Measurements from ENCODE around the gene ZNF407.

Gene ZNF407

GRCh38 chr18:74996996-74997395 is 399.3 kb downstream of the ZNF407 start:
- H3K27me3 ChIP-seq (ENCODE audit: control insufficient read depth, insufficient read depth, low read length), result no peaks in the 10 kb centered on the region
- no peak for DNase-seq (ENCODE audit: low read depth, low spot score)
- no peak overlapping the region for H3K4me3 ChIP-seq (ENCODE audit: low read length)
- no peaks in the 10 kb centered on the region for H3K36me3 ChIP-seq (ENCODE audit: control insufficient read depth, insufficient read depth, low read length)
- no peaks in the 10 kb centered on the region for H3K9me3 ChIP-seq (ENCODE audit: control insufficient read depth, insufficient read depth, low read length)
- no peaks in the 10 kb centered on the region for H3K4me1 ChIP-seq (ENCODE audit: control insufficient read depth, insufficient read depth, low read length)
- H3K27ac ChIP-seq (ENCODE audit: low read length), result no peak overlapping the region
- WGBS (ENCODE audit: insufficient coverage, insufficient read length), result no CpG with 5 or more reads among the region's 6 CpGs

DNA sequence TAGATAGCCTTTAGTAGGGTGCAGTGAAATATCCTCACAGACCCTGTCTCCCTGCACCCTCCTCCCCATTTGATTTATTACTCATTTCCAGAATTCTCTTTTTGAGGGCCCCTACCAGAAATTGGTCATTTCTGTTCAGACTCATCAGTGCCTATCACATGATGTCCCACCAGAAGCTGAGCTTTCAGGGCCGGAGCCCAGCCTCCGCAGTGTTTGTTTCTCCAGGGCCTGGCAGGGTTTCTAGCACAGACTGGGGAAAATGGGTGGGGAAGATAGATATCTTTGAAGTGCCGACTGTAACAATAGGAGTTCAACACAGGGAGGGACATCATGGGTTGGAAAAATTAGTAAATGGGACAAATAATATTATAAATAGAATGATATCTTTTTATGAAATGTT is 403.2 kb downstream of the ZNF407 start:
- DNase-seq (ENCODE audit: low read depth, low spot score), result no peak
- Histone ChIP-seq H3K9me3 (ENCODE audit: control insufficient read depth, insufficient read depth, low read length) (no peaks in the 10 kb centered on the region), H3K27me3 (ENCODE audit: control insufficient read depth, insufficient read depth, low read length) (no peaks in the 10 kb centered on the region), H3K36me3 (ENCODE audit: control insufficient read depth, insufficient read depth, low read length) (no peaks in the 10 kb centered on the region), H3K4me3 (ENCODE audit: low read length) (no peak overlapping the region), H3K27ac (ENCODE audit: low read length) (no peak overlapping the region), H3K4me1 (ENCODE audit: control insufficient read depth, insufficient read depth, low read length) (no peaks in the 10 kb centered on the region)
- WGBS (ENCODE audit: insufficient coverage, insufficient read length), result no CpG with 5 or more reads among the region's 3 CpGs

- no CpG with 5 or more reads among the region's 2 CpGs for WGBS (ENCODE audit: insufficient coverage, insufficient read length)
- no peak overlapping the region for H3K27ac ChIP-seq (ENCODE audit: low read length)
Observed at GRCh38 chr18:75003039-75003438, 405.4 kb downstream of the ZNF407 start.

DNA sequence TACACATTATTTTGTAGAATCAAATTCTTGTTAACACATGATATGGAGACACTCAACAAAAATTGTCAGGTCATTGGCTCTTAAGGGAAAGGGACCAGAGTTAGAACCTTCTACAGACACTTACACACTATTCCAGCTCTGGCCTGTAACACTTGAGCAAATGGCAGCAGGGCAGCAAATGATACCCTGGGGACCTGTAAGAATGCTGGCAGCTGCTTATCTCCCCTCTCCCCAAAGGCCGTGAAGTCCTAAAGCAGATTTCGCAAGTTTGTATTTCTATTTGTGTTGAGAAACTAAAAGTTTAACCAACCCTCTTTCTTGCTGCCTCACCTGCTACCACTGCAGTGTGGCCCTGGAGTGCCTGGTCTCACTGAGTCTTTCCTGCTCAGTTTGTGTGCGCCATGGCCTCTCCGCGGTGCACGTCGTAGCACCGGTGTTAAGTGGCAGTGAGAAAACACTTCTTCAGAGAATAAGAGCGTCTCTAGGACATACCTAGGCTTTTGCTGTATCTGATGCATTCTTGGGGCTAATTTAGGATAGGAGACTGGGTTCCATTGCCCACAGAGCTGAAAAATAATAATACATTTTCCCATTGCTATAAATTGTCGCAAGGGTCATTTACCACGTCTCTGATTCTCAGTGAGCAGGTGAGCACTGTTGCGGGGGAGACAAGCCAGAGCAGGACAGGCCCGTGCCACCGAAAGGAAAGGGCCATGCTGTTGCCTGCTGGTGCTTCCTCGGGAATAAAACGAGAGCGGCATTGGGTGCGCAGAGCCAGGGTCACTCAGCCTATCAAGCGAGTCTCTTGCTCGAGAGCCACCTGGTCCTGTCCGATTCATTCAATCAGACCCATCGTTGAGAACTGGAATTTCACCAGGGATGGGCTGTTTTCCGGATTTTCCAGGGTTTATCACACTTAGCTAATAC is 406.4 kb downstream of the ZNF407 start:
- H3K27me3 ChIP-seq (ENCODE audit: control insufficient read depth, insufficient read depth, low read length), result no peaks in the 10 kb centered on the region
- no peaks in the 10 kb centered on the region for H3K4me1 ChIP-seq (ENCODE audit: control insufficient read depth, insufficient read depth, low read length)
- DNase-seq (ENCODE audit: low read depth, low spot score), result no peak
- H3K4me3 ChIP-seq (ENCODE audit: low read length), result no peak overlapping the region
- H3K36me3 ChIP-seq (ENCODE audit: control insufficient read depth, insufficient read depth, low read length), result no peaks in the 10 kb centered on the region
- H3K27ac ChIP-seq (ENCODE audit: low read length), result no peak overlapping the region
- no CpG with 5 or more reads among the region's 23 CpGs for WGBS (ENCODE audit: insufficient coverage, insufficient read length)
- no peaks in the 10 kb centered on the region for H3K9me3 ChIP-seq (ENCODE audit: control insufficient read depth, insufficient read depth, low read length)

More at GRCh38 chr18:75003039-75003438, 405.4 kb downstream of the ZNF407 start:
- no peak for DNase-seq (ENCODE audit: low read depth, low spot score)
- Histone ChIP-seq H3K4me1 (ENCODE audit: control insufficient read depth, insufficient read depth, low read length) (no peaks in the 10 kb centered on the region), H3K4me3 (ENCODE audit: low read length) (no peak overlapping the region), H3K27me3 (ENCODE audit: control insufficient read depth, insufficient read depth, low read length) (no peaks in the 10 kb centered on the region), H3K9me3 (ENCODE audit: control insufficient read depth, insufficient read depth, low read length) (no peaks in the 10 kb centered on the region), H3K36me3 (ENCODE audit: control insufficient read depth, insufficient read depth, low read length) (no peaks in the 10 kb centered on the region)

- Histone ChIP-seq H3K4me3 (ENCODE audit: low read length) (no peak overlapping the region), H3K4me1 (ENCODE audit: control insufficient read depth, insufficient read depth, low read length) (no peaks in the 10 kb centered on the region), H3K27me3 (ENCODE audit: control insufficient read depth, insufficient read depth, low read length) (no peaks in the 10 kb centered on the region), H3K27ac (ENCODE audit: low read length) (no peak overlapping the region), H3K9me3 (ENCODE audit: control insufficient read depth, insufficient read depth, low read length) (no peaks in the 10 kb centered on the region), H3K36me3 (ENCODE audit: control insufficient read depth, insufficient read depth, low read length) (no peaks in the 10 kb centered on the region)
- WGBS (ENCODE audit: insufficient coverage, insufficient read length), result no CpG with 5 or more reads among the region's 8 CpGs
- DNase-seq (ENCODE audit: low read depth, low spot score), result no peak
Observed at GRCh38 chr18:75005626-75006025, 408.0 kb downstream of the ZNF407 start.

DNA sequence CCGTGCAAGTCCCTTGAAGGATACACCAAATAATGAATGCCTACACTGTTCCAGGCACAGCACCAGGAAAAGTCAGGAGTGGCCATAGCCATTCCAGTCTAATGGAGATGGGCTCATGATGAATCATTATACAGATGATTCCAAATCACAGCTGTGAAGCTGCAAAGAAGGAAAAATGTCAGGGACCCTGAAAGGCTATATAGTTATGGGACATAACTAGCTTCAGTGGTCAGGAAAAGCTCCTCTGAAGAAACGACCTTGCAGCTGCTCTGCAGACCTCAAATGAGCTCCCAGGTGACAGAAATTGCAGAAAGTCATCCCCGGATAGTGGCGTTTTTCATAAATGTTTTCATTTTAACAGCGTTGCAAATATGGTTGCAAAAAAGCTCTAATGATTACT is 410.5 kb downstream of the ZNF407 start:
- Histone ChIP-seq H3K9me3 (ENCODE audit: control insufficient read depth, insufficient read depth, low read length) (no peaks in the 10 kb centered on the region), H3K27ac (ENCODE audit: low read length) (no peak overlapping the region), H3K36me3 (ENCODE audit: control insufficient read depth, insufficient read depth, low read length) (no peaks in the 10 kb centered on the region), H3K4me3 (ENCODE audit: low read length) (no peak overlapping the region), H3K4me1 (ENCODE audit: control insufficient read depth, insufficient read depth, low read length) (no peaks in the 10 kb centered on the region), H3K27me3 (ENCODE audit: control insufficient read depth, insufficient read depth, low read length) (no peaks in the 10 kb centered on the region)
- WGBS (ENCODE audit: insufficient coverage, insufficient read length), result no CpG with 5 or more reads among the region's 5 CpGs
- DNase-seq (ENCODE audit: low read depth, low spot score), result no peak

- Histone ChIP-seq H3K27ac (ENCODE audit: low read length) (no peak overlapping the region), H3K9me3 (ENCODE audit: control insufficient read depth, insufficient read depth, low read length) (no peaks in the 10 kb centered on the region), H3K4me1 (ENCODE audit: control insufficient read depth, insufficient read depth, low read length) (no peaks in the 10 kb centered on the region), H3K4me3 (ENCODE audit: low read length) (no peak overlapping the region), H3K36me3 (ENCODE audit: control insufficient read depth, insufficient read depth, low read length) (no peaks in the 10 kb centered on the region), H3K27me3 (ENCODE audit: control insufficient read depth, insufficient read depth, low read length) (no peaks in the 10 kb centered on the region)
- DNase-seq (ENCODE audit: low read depth, low spot score), result no peak
- no CpG with 5 or more reads among the region's 2 CpGs for WGBS (ENCODE audit: insufficient coverage, insufficient read length)
Observed at GRCh38 chr18:75009296-75009695, 411.6 kb downstream of the ZNF407 start.

DNA sequence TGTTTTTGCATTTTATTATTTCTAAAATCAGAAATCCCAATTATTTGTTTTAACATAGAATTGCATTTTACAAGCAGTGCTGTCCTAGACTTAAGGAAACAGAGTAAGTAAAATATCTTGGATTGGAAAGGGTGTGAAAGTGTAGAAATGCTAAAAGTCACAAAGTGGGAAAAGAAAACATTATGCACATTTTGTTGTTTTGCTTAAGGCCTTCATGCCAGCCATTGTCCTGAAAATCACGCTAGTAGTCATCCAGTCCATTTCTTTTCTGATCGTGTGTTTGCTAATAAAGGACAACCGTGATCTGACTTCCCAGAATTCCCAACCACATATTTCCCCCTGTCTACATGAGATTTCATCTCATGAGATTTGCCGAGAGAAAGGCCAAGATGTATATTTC is 412.2 kb downstream of the ZNF407 start:
- Histone ChIP-seq H3K4me3 (ENCODE audit: low read length) (no peak overlapping the region), H3K4me1 (ENCODE audit: control insufficient read depth, insufficient read depth, low read length) (no peaks in the 10 kb centered on the region), H3K27ac (ENCODE audit: low read length) (no peak overlapping the region), H3K36me3 (ENCODE audit: control insufficient read depth, insufficient read depth, low read length) (no peaks in the 10 kb centered on the region), H3K27me3 (ENCODE audit: control insufficient read depth, insufficient read depth, low read length) (no peaks in the 10 kb centered on the region), H3K9me3 (ENCODE audit: control insufficient read depth, insufficient read depth, low read length) (no peaks in the 10 kb centered on the region)
- DNase-seq (ENCODE audit: low read depth, low spot score), result no peak
- WGBS (ENCODE audit: insufficient coverage, insufficient read length), result no CpG with 5 or more reads among the region's 4 CpGs

- Histone ChIP-seq H3K4me1 (ENCODE audit: control insufficient read depth, insufficient read depth, low read length) (no peaks in the 10 kb centered on the region), H3K27me3 (ENCODE audit: control insufficient read depth, insufficient read depth, low read length) (no peaks in the 10 kb centered on the region), H3K9me3 (ENCODE audit: control insufficient read depth, insufficient read depth, low read length) (no peaks in the 10 kb centered on the region), H3K27ac (ENCODE audit: low read length) (no peak overlapping the region), H3K36me3 (ENCODE audit: control insufficient read depth, insufficient read depth, low read length) (no peaks in the 10 kb centered on the region), H3K4me3 (ENCODE audit: low read length) (no peak overlapping the region)
- WGBS (ENCODE audit: insufficient coverage, insufficient read length), result no CpG with 5 or more reads among the region's 3 CpGs
- DNase-seq (ENCODE audit: low read depth, low spot score), result no peak
Observed at GRCh38 chr18:75010278-75010677, 412.6 kb downstream of the ZNF407 start.

DNA sequence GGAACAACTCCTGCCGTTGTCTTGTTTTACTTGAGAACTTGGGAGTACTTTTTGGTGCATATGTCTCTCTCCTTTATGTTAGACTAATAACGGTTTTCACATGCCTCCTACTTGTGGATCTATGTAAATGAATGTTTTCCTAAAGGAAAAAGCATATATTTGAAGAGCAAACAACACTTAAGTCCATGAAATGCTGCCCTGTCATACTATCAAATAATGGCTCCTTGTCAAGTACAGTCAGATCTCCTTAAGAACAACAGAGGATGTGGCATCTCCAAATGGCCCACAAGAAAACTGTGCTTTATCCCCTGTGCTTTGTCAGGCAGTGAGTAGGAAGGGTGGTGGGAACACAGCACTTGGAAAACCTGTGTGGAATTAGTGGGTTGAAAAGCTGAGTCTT is 413.0 kb downstream of the ZNF407 start:
- H3K36me3 ChIP-seq (ENCODE audit: control insufficient read depth, insufficient read depth, low read length), result no peaks in the 10 kb centered on the region
- no peak for DNase-seq (ENCODE audit: low read depth, low spot score)
- no CpG with 5 or more reads among the region's 2 CpGs for WGBS (ENCODE audit: insufficient coverage, insufficient read length)
- H3K27ac ChIP-seq (ENCODE audit: low read length), result no peak overlapping the region
- no peaks in the 10 kb centered on the region for H3K9me3 ChIP-seq (ENCODE audit: control insufficient read depth, insufficient read depth, low read length)
- no peaks in the 10 kb centered on the region for H3K27me3 ChIP-seq (ENCODE audit: control insufficient read depth, insufficient read depth, low read length)
- H3K4me1 ChIP-seq (ENCODE audit: control insufficient read depth, insufficient read depth, low read length), result no peaks in the 10 kb centered on the region
- no peak overlapping the region for H3K4me3 ChIP-seq (ENCODE audit: low read length)

Measured in iPS DF 6.9 (cell line).